H1 (cell line): ENCODE measurements around the gene FARS2. TPM values are rescaled to one million over a fixed set of nuclear protein-coding genes. Genes with fewer than 3 reads are reported as not detected.
A peak's percentile ranks its signal among the peaks of the same experiment; 100 is the strongest.

ENCODE experiments used
- CEBPB ChIP-seq: IDR thresholded peaks from 2 replicates; pipeline ENCODE4 v1.6.1; 2012; ENCODE audit warnings: low read depth, low read length
- CHD1 ChIP-seq: IDR thresholded peaks from 2 replicates; pipeline ENCODE4 v1.6.1; 2012; ENCODE audit warnings: low read depth, low read length, improper control_type of control experiment
- CTBP2 ChIP-seq: IDR thresholded peaks from 2 replicates; pipeline ENCODE4 v1.7.0; 2011; ENCODE audit warnings: borderline replicate concordance, mild to moderate bottlenecking, moderate library complexity, mixed read lengths, low read length; ENCODE audit not compliant: insufficient read depth, insufficient read length
- EZH2 ChIP-seq: fragments of 200-600 bp; sonication (generic); IDR thresholded peaks from 2 replicates; pipeline ENCODE4 v1.7.1; 2012; ENCODE audit warnings: low read depth, mild to moderate bottlenecking, moderate library complexity, low read length, inconsistent platforms; ENCODE audit not compliant: severe bottlenecking
- FOSL1 ChIP-seq: IDR thresholded peaks from 2 replicates; pipeline ENCODE4 v1.6.1; 2011; ENCODE audit warnings: mild to moderate bottlenecking, low read depth, low read length, moderate library complexity; ENCODE audit not compliant: insufficient read depth
- JUN ChIP-seq: IDR thresholded peaks from 2 replicates; pipeline ENCODE4 v1.6.1; 2011; ENCODE audit warnings: low read depth, mild to moderate bottlenecking, improper control_type of control experiment, low read length
- MAFK ChIP-seq: IDR thresholded peaks from 2 replicates; pipeline ENCODE4 v1.6.1; 2012; ENCODE audit warnings: low read depth, mild to moderate bottlenecking, improper control_type of control experiment, low read length
- NANOG ChIP-seq: IDR thresholded peaks from 2 replicates; pipeline ENCODE4 v1.6.1; 2011; ENCODE audit warnings: low read length, low read depth, mild to moderate bottlenecking, inconsistent platforms; ENCODE audit not compliant: insufficient read depth, poor library complexity, severe bottlenecking
- SIN3A ChIP-seq, 2 experiments: IDR thresholded peaks in 1 of 2; conservative IDR thresholded peaks in 1 of 2; 2 replicates each; pipeline ENCODE4 v1.6.1; 2011 to 2012; ENCODE audit warnings: low read length in 2 of 2, improper control_type of control experiment in 1 of 2, low read depth in 1 of 2, mild to moderate bottlenecking in 1 of 2
- SIX5 ChIP-seq: IDR thresholded peaks from 2 replicates; pipeline ENCODE4 v1.6.1; 2011; ENCODE audit warnings: mild to moderate bottlenecking, low read depth, low read length
- polyA plus RNA-seq, 7 experiments: library from polyadenylated mRNA; depleted of rRNA in 3 of 7; stranded (reverse) in 5 of 7; unstranded in 2 of 7; fragments of >200 nt in 5 of 7; fragments of 200-250 nt in 2 of 7; gene quantifications; 1 replicate in 5 of 7; 2 replicates in 1 of 7; 4 replicates in 1 of 7; pipeline versions ENCODE4 v1.2.1 to v1.2.3, GENCODE V29; 2011 to 2013; ENCODE audit warnings: missing spikeins in 2 of 7, mixed read lengths in 2 of 7
- total RNA-seq: library from RNA; stranded (reverse); fragmentation: NEBNext Ultra II Directional; extraction: Animal tissue kit (Norgen Biotek cat#: 25700); gene quantifications from 2 replicates; pipeline ENCODE4 v1.2.1, GENCODE V29; 2021

Gene FARS2
- total and polyA plus RNA-seq, 2 of the 8 experiments (the other 6 are each of a cell fraction or from before 2014, with no cell fraction given): 11.7 to 14.4 TPM

- no peak for TF ChIP-seq CEBPB
- no peak for TF ChIP-seq SIX5
- TF ChIP-seq MAFK: no peak
- TF ChIP-seq JUN: no peak
- peak; percentile 99 for TF ChIP-seq NANOG
- TF ChIP-seq SIN3A (conservative IDR thresholded peaks at IDR 0.05 in 1 of 2, IDR thresholded peaks at IDR 0.05 in 1 of 2; ENCODE audit: low read depth in 1 of 2, low read length in 2 of 2): no peak
- no peak for TF ChIP-seq FOSL1
- no peak for TF ChIP-seq CTBP2
- no peak for TF ChIP-seq EZH2
- no peak for TF ChIP-seq CHD1
Measured at GRCh38 chr6:5438922-5439584, 177.7 kb downstream of the FARS2 start (continued).
